Measurements from ENCODE around the gene TMEM179B.
A peak's percentile ranks its signal among the peaks of the same experiment; 100 is the strongest.

Gene TMEM179B

GRCh38 chr11:62831520-62832335 lies 44.5 kb downstream of the TMEM179B start, which contains the start of gene STX5:
Gene STX5, minus strand, starts transcription at chr11:62832051. Its CDS starts 808 bp downstream, at chr11:62831243.
- peak; percentile 93 to 100 (median 99) for DNase-seq

DNA sequence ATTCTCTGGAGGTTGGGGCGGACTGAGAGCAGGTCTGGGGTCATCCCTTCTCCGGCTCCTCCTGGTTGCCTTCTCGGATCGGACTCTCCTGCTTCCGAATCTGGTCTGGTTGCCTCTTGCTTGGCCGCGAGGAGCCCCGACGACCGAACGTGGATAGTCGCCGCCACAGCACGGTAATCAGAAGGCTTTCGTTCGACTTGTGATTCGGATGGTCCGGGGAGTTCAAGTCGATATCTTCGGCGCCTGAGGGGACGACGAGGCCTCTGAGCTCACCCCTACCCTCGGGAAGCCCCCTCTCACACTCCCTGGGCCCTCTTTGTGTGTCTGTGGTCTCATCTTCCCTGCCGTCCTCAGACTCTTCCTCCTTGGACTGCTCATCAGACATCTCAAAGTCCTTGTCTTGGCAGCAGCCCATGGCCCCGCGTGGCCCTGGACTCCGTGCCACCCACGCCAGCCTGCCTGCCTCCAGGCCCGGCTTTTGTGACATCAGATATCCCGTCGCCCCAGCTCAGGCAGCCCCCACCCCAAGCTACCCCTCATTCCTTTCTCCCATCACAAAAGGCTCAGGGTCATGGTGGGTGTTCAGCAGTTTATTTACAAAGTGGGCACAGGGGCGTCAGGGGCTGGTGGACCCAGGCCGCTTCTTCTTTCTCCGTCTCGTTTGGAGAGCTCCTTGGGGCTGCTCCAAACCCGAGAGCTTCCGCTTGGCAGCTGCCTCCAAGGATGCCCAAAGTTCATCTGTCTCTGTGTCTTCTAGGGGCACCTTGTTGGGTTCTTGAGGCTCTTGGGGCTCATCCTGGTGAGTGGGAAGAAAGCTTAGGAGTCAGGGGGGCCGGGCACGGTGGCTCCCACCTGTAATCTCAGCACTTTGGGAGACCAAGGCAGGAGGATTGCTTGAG lies 45.4 kb downstream of the TMEM179B start, which contains the start of gene TEX54:
TSS of gene TEX54 (minus strand) at position 506 of the 899 bp plus-strand sequence.
- peak in 17 of 58 donors; percentile 10 to 66 (median 29) for DNase-seq

DNA sequence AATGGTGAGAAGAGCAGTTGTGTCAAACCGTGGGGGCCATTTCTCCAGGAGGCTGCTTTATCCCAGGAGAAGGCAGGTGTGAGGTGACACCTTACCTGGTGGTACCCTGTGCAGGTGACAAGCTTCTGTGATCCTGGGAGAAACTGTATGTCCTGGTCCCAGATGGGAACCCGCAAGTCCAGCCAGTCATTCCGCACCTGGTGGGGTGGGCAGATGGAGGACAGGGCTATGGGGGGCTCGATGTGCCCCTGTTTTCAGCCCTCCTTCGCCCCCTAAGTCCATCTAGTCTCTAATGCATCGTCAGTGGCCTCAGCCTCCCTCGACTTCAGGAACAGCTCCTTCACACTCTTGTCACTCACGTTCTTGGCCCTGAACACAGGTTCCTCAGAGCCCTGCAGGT lies 48.1 kb downstream of the TMEM179B start:
- DNase-seq, result no peak

- DNase-seq, result peak; percentile 43 to 99 (median 90)
Measured at GRCh38 chr11:62839050-62839945, 52.1 kb downstream of the TMEM179B start, which contains the start of gene WDR74. Gene WDR74, minus strand, starts transcription at chr11:62839590. Its CDS starts 20 bp downstream, at chr11:62839570.

All from anterior cingulate cortex (tissue), 58 donors.